Ascending aorta (tissue), 2 donors: Measurements from ENCODE around the gene NGB. TPM values are rescaled to one million over a fixed set of nuclear protein-coding genes. Genes with fewer than 3 reads are reported as not detected.

Source experiments
- DNase-seq, 2 donors: peaks; one replicate each; pipeline ENCODE4 v3.0.0-alpha.2; 2019; ENCODE audit warnings: low spot score in 2 of 2
- H3K27ac ChIP-seq, 2 donors: fragments of 200-600 bp; sonication (generic); one replicate each; pipeline ENCODE4 v1.5.1; 2016 to 2017; ENCODE audit warnings: mild to moderate bottlenecking in 1 of 2
- H3K27me3 ChIP-seq: fragments of 200-600 bp; sonication (generic); one replicate; pipeline ENCODE4 v1.5.1; 2017
- H3K36me3 ChIP-seq, 2 donors: fragments of 200-600 bp; sonication (generic); one replicate each; pipeline ENCODE4 v1.5.1; 2016
- H3K4me1 ChIP-seq, 2 donors: fragments of 200-600 bp; sonication (generic); one replicate each; pipeline ENCODE4 v1.5.1; 2016 to 2017; ENCODE audit warnings: mild to moderate bottlenecking in 1 of 2
- H3K4me3 ChIP-seq, 2 donors: fragments of 200-600 bp; sonication (generic); one replicate each; pipeline ENCODE4 v1.5.1; 2016 to 2017; ENCODE audit warnings: mild to moderate bottlenecking in 1 of 2
- H3K9me3 ChIP-seq, 2 donors: fragments of 200-600 bp; sonication (generic); one replicate each; pipeline ENCODE4 v1.5.1; 2016
- intact Hi-C: fragments of 100-400 bp; cut with DNase I; formaldehyde crosslinking; loops from one replicate; pipeline ENCODE4 v1.15.1; 2023
- total RNA-seq: library from RNA; depleted of rRNA; stranded (reverse); fragments of >200 nt; gene quantifications from one replicate; pipeline ENCODE4 v1.1.0, GENCODE V29; 2016
- TF ChIP-seq, protein P1 (sequence below), 3 experiments: fragments of 200-600 bp in 2 of 3; fragments of 450-650 bp in 1 of 3; sonication (generic) in 2 of 3; IDR thresholded peaks; one replicate each; pipeline ENCODE4 v1.5.1; 2016 to 2019; ENCODE audit warnings: antibody characterized with exemption in 3 of 3, mild to moderate bottlenecking in 1 of 3, moderate library complexity in 1 of 3

The NGB gene
- total RNA-seq, 1 donor from 2014 or later = not detected

- DNase-seq = no peak
- Histone ChIP-seq H3K27ac (no peak overlapping the region), H3K36me3 (peaks cover 0 to 30% of the 10 kb centered on the region in 2 donors), H3K27me3 (no peaks in the 10 kb centered on the region), H3K4me1 (peaks cover 3 to 6% of the 10 kb centered on the region in 2 donors), H3K4me3 (no peak overlapping the region), H3K9me3 (no peaks in the 10 kb centered on the region)
- TF ChIP-seq, protein P1, sequence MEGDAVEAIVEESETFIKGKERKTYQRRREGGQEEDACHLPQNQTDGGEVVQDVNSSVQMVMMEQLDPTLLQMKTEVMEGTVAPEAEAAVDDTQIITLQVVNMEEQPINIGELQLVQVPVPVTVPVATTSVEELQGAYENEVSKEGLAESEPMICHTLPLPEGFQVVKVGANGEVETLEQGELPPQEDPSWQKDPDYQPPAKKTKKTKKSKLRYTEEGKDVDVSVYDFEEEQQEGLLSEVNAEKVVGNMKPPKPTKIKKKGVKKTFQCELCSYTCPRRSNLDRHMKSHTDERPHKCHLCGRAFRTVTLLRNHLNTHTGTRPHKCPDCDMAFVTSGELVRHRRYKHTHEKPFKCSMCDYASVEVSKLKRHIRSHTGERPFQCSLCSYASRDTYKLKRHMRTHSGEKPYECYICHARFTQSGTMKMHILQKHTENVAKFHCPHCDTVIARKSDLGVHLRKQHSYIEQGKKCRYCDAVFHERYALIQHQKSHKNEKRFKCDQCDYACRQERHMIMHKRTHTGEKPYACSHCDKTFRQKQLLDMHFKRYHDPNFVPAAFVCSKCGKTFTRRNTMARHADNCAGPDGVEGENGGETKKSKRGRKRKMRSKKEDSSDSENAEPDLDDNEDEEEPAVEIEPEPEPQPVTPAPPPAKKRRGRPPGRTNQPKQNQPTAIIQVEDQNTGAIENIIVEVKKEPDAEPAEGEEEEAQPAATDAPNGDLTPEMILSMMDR (IDR thresholded peaks at IDR 0.05) = no peak
- intact Hi-C loops = no loop called here
Measured at GRCh38 chr14:77305696-77306095, 34.7 kb upstream of the NGB start.

- no peak for DNase-seq
- H3K9me3 ChIP-seq = no peaks in the 10 kb centered on the region
- no peak overlapping the region for H3K27ac ChIP-seq
Measured at GRCh38 chr14:77303417-77304156, 32.6 kb upstream of the NGB start.

GRCh38 chr14:77302926-77303325, 31.9 kb upstream of the NGB start:
- Histone ChIP-seq H3K9me3 (no peaks in the 10 kb centered on the region), H3K4me1 (peaks cover 3 to 6% of the 10 kb centered on the region in 2 donors), H3K4me3 (no peak overlapping the region), H3K36me3 (peaks cover 7 to 51% of the 10 kb centered on the region in 2 donors), H3K27ac (no peak overlapping the region), H3K27me3 (no peaks in the 10 kb centered on the region)
- TF ChIP-seq, protein P1 (IDR thresholded peaks at IDR 0.05) = no peak
- intact Hi-C loops = no loop called here
- DNase-seq = no peak

More at GRCh38 chr14:77303417-77304156, 32.6 kb upstream of the NGB start:
- Histone ChIP-seq H3K27me3 (no peaks in the 10 kb centered on the region), H3K4me1 (peaks cover 3 to 6% of the 10 kb centered on the region in 2 donors), H3K36me3 (peaks cover under 1 to 44% of the 10 kb centered on the region in 2 donors), H3K4me3 (no peak overlapping the region)
- intact Hi-C loops = no loop called here
- TF ChIP-seq, protein P1 (IDR thresholded peaks at IDR 0.05) = no peak

GRCh38 chr14:77301103-77301502, 30.1 kb upstream of the NGB start:
- Histone ChIP-seq H3K27me3 (no peaks in the 10 kb centered on the region), H3K36me3 (peaks cover 13 to 67% of the 10 kb centered on the region in 2 donors), H3K27ac (no peak overlapping the region), H3K4me3 (no peak overlapping the region), H3K9me3 (no peaks in the 10 kb centered on the region), H3K4me1 (no peaks in the 10 kb centered on the region)
- DNase-seq = peak in 1 of 2 donors; percentile 74
- TF ChIP-seq, protein P1 (IDR thresholded peaks at IDR 0.05) = peak; percentile 39 to 52 (median 42)
- intact Hi-C loops = no loop called here

DNA sequence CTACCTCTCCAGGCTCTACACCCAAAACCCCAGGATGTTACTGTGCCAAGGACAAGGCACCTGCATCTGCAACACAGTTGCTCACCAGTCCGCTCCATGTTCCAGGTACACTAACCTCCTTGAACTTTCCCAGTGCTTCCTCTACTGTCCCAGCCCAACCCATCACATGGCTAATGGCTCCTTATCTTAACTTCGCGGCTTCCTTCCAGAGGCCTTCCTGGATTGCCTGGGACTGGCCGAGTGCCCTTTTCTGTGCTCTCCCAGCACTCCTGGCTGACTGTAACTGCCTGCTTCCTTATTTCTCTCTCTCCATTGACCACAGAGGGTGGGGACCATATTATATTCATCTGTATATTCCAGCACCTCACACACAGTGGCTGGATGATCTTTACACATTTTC, 28.8 kb upstream of the NGB start:
- Histone ChIP-seq H3K36me3 (peaks cover 19 to 62% of the 10 kb centered on the region in 2 donors), H3K9me3 (no peaks in the 10 kb centered on the region), H3K4me3 (no peak overlapping the region), H3K27ac (no peak overlapping the region), H3K4me1 (no peaks in the 10 kb centered on the region), H3K27me3 (no peaks in the 10 kb centered on the region)
- DNase-seq = no peak
- TF ChIP-seq, protein P1 (IDR thresholded peaks at IDR 0.05) = no peak
- intact Hi-C loops = no loop called here
